GM12865 (cell line): Measurements from ENCODE around the gene UBASH3A.

ENCODE experiments used
- DNase-seq: peaks from one replicate; pipeline ENCODE4 v3.0.0; 2010; ENCODE audit warnings: low read depth
- H3K4me3 ChIP-seq: 2 replicates; pipeline ENCODE4 v1.5.1; 2011; ENCODE audit warnings: mild to moderate bottlenecking, low read depth, low read length, control low read depth
- CTCF ChIP-seq: IDR thresholded peaks from 2 replicates; pipeline ENCODE4 v1.5.1; 2011; ENCODE audit warnings: low read length, control low read depth, low read depth, inconsistent platforms; ENCODE audit not compliant: insufficient read depth; ENCODE audit errors: missing control alignments

Gene UBASH3A

GRCh38 chr21:42360317-42360716 lies 43.4 kb upstream of the UBASH3A start:
- H3K4me3 ChIP-seq = no peak overlapping the region
- TF ChIP-seq CTCF = no peak
- peak; percentile 19 for DNase-seq

- no peak for DNase-seq
- H3K4me3 ChIP-seq = no peak overlapping the region
- TF ChIP-seq CTCF = no peak
Measured at GRCh38 chr21:42361286-42361685, 42.4 kb upstream of the UBASH3A start.

GRCh38 chr21:42362198-42362597 lies 41.5 kb upstream of the UBASH3A start:
- no peak overlapping the region for H3K4me3 ChIP-seq
- TF ChIP-seq CTCF = no peak
- no peak for DNase-seq

- no peak for TF ChIP-seq CTCF
- H3K4me3 ChIP-seq = no peak overlapping the region
- DNase-seq = peak; percentile 41
Measured at GRCh38 chr21:42362700-42363099, 41.0 kb upstream of the UBASH3A start.

- no peak for TF ChIP-seq CTCF
- DNase-seq = no peak
- H3K4me3 ChIP-seq = no peak overlapping the region
Measured at GRCh38 chr21:42363312-42363711, 40.4 kb upstream of the UBASH3A start.

- no peak for DNase-seq
- H3K4me3 ChIP-seq = no peak overlapping the region
- TF ChIP-seq CTCF = no peak
Measured at GRCh38 chr21:42364304-42364865, 39.3 kb upstream of the UBASH3A start.

- H3K4me3 ChIP-seq = no peak overlapping the region
- no peak for DNase-seq
- TF ChIP-seq CTCF = no peak
Measured at GRCh38 chr21:42365770-42366169, 37.9 kb upstream of the UBASH3A start.
